ENCODE measurements around the gene NR3C1. TPM values are rescaled to one million over a fixed set of nuclear protein-coding genes. Genes with fewer than 3 reads are reported as not detected.

NR3C1 gene
- total and polyA plus RNA-seq, 2 donors: 47.7 to 62.3 TPM

DNA sequence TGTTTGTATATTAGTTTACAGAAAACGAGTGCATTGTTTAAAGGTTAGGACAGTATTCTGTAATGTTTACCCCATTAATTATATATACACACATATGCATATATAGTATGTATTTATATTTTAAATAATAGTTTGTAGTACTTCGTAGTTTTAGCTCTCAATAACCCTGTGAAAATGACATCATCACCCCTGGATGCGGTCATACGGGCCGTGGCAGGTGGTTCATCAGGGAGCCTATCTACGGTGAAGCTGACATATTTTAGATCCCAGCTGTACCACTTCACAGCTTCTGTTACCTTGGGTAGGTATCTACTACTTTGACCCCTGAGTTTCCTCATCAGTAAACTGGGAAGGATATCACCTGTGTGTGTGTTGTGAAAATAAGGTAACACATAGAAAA is 87.1 kb downstream of the NR3C1 start:
- Histone ChIP-seq H3K4me1 (ENCODE audit: control insufficient read depth in 2 of 2, insufficient read depth in 2 of 2, low read length in 2 of 2) (no peaks in the 10 kb centered on the region), H3K4me3 (ENCODE audit: low read length in 2 of 2) (no peak overlapping the region), H3K27me3 (ENCODE audit: control insufficient read depth in 2 of 2, insufficient read depth in 1 of 2, low read length in 1 of 2) (no peaks in the 10 kb centered on the region), H3K36me3 (ENCODE audit: control insufficient read depth in 2 of 2, insufficient read depth in 2 of 2, low read length in 1 of 2) (peaks cover 15 to 25% of the 10 kb centered on the region in 2 donors), H3K27ac (ENCODE audit: low read depth in 1 of 2, low read length in 1 of 2) (no peak overlapping the region), H3K9me3 (ENCODE audit: control insufficient read depth in 2 of 2, insufficient read depth in 1 of 2, low read length in 1 of 2) (no peaks in the 10 kb centered on the region)
- 97% methylated on average over 6 of the region's 6 CpGs for WGBS
- no peak for DNase-seq (ENCODE audit: low read depth in 6 of 9, low spot score in 9 of 9)

GRCh38 chr5:143315929-143316328 is 87.6 kb downstream of the NR3C1 start:
- no peaks in the 10 kb centered on the region for H3K27me3 ChIP-seq (ENCODE audit: control insufficient read depth in 2 of 2, insufficient read depth in 1 of 2, low read length in 1 of 2)
- 97% methylated on average over 6 of the region's 6 CpGs for WGBS
- no peaks in the 10 kb centered on the region for H3K4me1 ChIP-seq (ENCODE audit: control insufficient read depth in 2 of 2, insufficient read depth in 2 of 2, low read length in 2 of 2)
- DNase-seq (ENCODE audit: low read depth in 6 of 9, low spot score in 9 of 9): no peak
- no peak overlapping the region for H3K4me3 ChIP-seq (ENCODE audit: low read length in 2 of 2)
- H3K27ac ChIP-seq (ENCODE audit: low read depth in 1 of 2, low read length in 1 of 2): no peak overlapping the region
- H3K9me3 ChIP-seq (ENCODE audit: control insufficient read depth in 2 of 2, insufficient read depth in 1 of 2, low read length in 1 of 2): no peaks in the 10 kb centered on the region
- H3K36me3 ChIP-seq (ENCODE audit: control insufficient read depth in 2 of 2, insufficient read depth in 2 of 2, low read length in 1 of 2): peaks cover 15 to 27% of the 10 kb centered on the region in 2 donors

GRCh38 chr5:143315214-143315613 is 88.3 kb downstream of the NR3C1 start:
- no peak overlapping the region for H3K27ac ChIP-seq (ENCODE audit: low read depth in 1 of 2, low read length in 1 of 2)
- H3K36me3 ChIP-seq (ENCODE audit: control insufficient read depth in 2 of 2, insufficient read depth in 2 of 2, low read length in 1 of 2): peaks cover 21 to 33% of the 10 kb centered on the region in 2 donors
- DNase-seq (ENCODE audit: low read depth in 6 of 9, low spot score in 9 of 9): no peak
- no peaks in the 10 kb centered on the region for H3K9me3 ChIP-seq (ENCODE audit: control insufficient read depth in 2 of 2, insufficient read depth in 1 of 2, low read length in 1 of 2)
- H3K27me3 ChIP-seq (ENCODE audit: control insufficient read depth in 2 of 2, insufficient read depth in 1 of 2, low read length in 1 of 2): no peaks in the 10 kb centered on the region
- no peak overlapping the region for H3K4me3 ChIP-seq (ENCODE audit: low read length in 2 of 2)
- WGBS: 97% methylated on average over 3 of the region's 3 CpGs
- H3K4me1 ChIP-seq (ENCODE audit: control insufficient read depth in 2 of 2, insufficient read depth in 2 of 2, low read length in 2 of 2): no peaks in the 10 kb centered on the region

GRCh38 chr5:143314659-143315058 is 88.8 kb downstream of the NR3C1 start:
- no peak overlapping the region for H3K27ac ChIP-seq (ENCODE audit: low read depth in 1 of 2, low read length in 1 of 2)
- no peak overlapping the region for H3K4me3 ChIP-seq (ENCODE audit: low read length in 2 of 2)
- peaks cover 22 to 37% of the 10 kb centered on the region in 2 donors for H3K36me3 ChIP-seq (ENCODE audit: control insufficient read depth in 2 of 2, insufficient read depth in 2 of 2, low read length in 1 of 2)
- no peaks in the 10 kb centered on the region for H3K27me3 ChIP-seq (ENCODE audit: control insufficient read depth in 2 of 2, insufficient read depth in 1 of 2, low read length in 1 of 2)
- DNase-seq (ENCODE audit: low read depth in 6 of 9, low spot score in 9 of 9): no peak
- H3K9me3 ChIP-seq (ENCODE audit: control insufficient read depth in 2 of 2, insufficient read depth in 1 of 2, low read length in 1 of 2): no peaks in the 10 kb centered on the region
- no peaks in the 10 kb centered on the region for H3K4me1 ChIP-seq (ENCODE audit: control insufficient read depth in 2 of 2, insufficient read depth in 2 of 2, low read length in 2 of 2)

GRCh38 chr5:143314099-143314498 is 89.4 kb downstream of the NR3C1 start:
- Histone ChIP-seq H3K27ac (ENCODE audit: low read depth in 1 of 2, low read length in 1 of 2) (no peak overlapping the region), H3K36me3 (ENCODE audit: control insufficient read depth in 2 of 2, insufficient read depth in 2 of 2, low read length in 1 of 2) (peaks cover 25 to 37% of the 10 kb centered on the region in 2 donors), H3K9me3 (ENCODE audit: control insufficient read depth in 2 of 2, insufficient read depth in 1 of 2, low read length in 1 of 2) (no peaks in the 10 kb centered on the region), H3K4me1 (ENCODE audit: control insufficient read depth in 2 of 2, insufficient read depth in 2 of 2, low read length in 2 of 2) (no peaks in the 10 kb centered on the region), H3K27me3 (ENCODE audit: control insufficient read depth in 2 of 2, insufficient read depth in 1 of 2, low read length in 1 of 2) (no peaks in the 10 kb centered on the region), H3K4me3 (ENCODE audit: low read length in 2 of 2) (no peak overlapping the region)
- DNase-seq (ENCODE audit: low read depth in 6 of 9, low spot score in 9 of 9): no peak
- WGBS: 91% methylated on average over 1 of the region's 1 CpG

DNA sequence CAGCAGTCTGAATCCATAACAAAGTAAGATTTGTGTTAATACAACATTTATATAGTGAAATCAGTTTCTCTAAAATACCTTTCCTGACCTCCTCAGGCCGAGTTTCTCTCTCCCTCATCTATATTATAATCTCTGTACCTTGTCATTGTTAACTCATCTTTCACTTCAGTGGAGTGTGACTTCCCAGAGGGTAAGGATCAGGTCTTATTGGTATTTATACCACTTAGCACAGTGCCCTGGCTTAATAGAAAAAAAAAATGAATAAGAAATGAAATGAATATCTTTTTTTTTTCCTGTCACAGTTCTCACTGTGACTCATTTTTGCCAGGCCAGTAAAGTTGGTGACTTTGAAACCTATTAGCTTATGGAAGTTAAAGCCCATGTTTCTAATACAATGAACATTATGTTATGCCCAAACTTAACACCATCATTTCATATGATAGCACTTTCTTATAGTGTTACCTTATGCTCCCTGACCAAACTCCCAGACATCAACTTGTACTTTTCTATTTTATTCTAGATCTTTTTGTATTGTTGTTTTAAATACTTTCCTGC is 90.1 kb downstream of the NR3C1 start:
- WGBS: 97% methylated on average over 1 of the region's 1 CpG
- Histone ChIP-seq H3K27ac (ENCODE audit: low read depth in 1 of 2, low read length in 1 of 2) (no peak overlapping the region), H3K36me3 (ENCODE audit: control insufficient read depth in 2 of 2, insufficient read depth in 2 of 2, low read length in 1 of 2) (peaks cover 28 to 41% of the 10 kb centered on the region in 2 donors), H3K9me3 (ENCODE audit: control insufficient read depth in 2 of 2, insufficient read depth in 1 of 2, low read length in 1 of 2) (no peaks in the 10 kb centered on the region), H3K4me3 (ENCODE audit: low read length in 2 of 2) (no peak overlapping the region), H3K27me3 (ENCODE audit: control insufficient read depth in 2 of 2, insufficient read depth in 1 of 2, low read length in 1 of 2) (no peaks in the 10 kb centered on the region), H3K4me1 (ENCODE audit: control insufficient read depth in 2 of 2, insufficient read depth in 2 of 2, low read length in 2 of 2) (no peaks in the 10 kb centered on the region)
- DNase-seq (ENCODE audit: low read depth in 6 of 9, low spot score in 9 of 9): no peak

DNA sequence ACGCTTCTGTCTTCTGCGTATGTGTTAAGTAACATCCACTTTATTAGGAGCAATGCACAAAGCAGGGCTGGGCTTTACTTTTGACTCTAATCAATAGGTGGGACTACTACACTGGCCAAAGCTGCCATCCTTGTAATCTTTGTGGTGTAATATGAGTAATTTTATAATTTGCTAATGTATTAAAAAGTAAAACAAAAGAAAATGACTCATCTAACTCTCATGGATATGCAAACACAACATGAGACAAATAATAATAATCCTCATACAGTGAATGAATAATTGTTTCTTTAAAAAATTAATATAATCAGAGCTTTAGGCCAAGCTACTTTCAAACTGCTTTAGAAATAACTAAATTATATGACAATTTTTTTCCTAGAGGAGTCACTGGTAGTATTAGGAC is 90.7 kb downstream of the NR3C1 start:
- Histone ChIP-seq H3K4me3 (ENCODE audit: low read length in 2 of 2) (no peak overlapping the region), H3K27ac (ENCODE audit: low read depth in 1 of 2, low read length in 1 of 2) (no peak overlapping the region), H3K27me3 (ENCODE audit: control insufficient read depth in 2 of 2, insufficient read depth in 1 of 2, low read length in 1 of 2) (no peaks in the 10 kb centered on the region), H3K4me1 (ENCODE audit: control insufficient read depth in 2 of 2, insufficient read depth in 2 of 2, low read length in 2 of 2) (no peaks in the 10 kb centered on the region), H3K9me3 (ENCODE audit: control insufficient read depth in 2 of 2, insufficient read depth in 1 of 2, low read length in 1 of 2) (no peaks in the 10 kb centered on the region), H3K36me3 (ENCODE audit: control insufficient read depth in 2 of 2, insufficient read depth in 2 of 2, low read length in 1 of 2) (peaks cover 31 to 46% of the 10 kb centered on the region in 2 donors)
- DNase-seq (ENCODE audit: low read depth in 6 of 9, low spot score in 9 of 9): no peak
- WGBS: 98% methylated on average over 2 of the region's 2 CpGs

- H3K36me3 ChIP-seq (ENCODE audit: control insufficient read depth in 2 of 2, insufficient read depth in 2 of 2, low read length in 1 of 2): peaks cover 31 to 48% of the 10 kb centered on the region in 2 donors
- no peak overlapping the region for H3K4me3 ChIP-seq (ENCODE audit: low read length in 2 of 2)
- WGBS: 100% methylated on average over 1 of the region's 1 CpG
- no peaks in the 10 kb centered on the region for H3K27me3 ChIP-seq (ENCODE audit: control insufficient read depth in 2 of 2, insufficient read depth in 1 of 2, low read length in 1 of 2)
- no peaks in the 10 kb centered on the region for H3K9me3 ChIP-seq (ENCODE audit: control insufficient read depth in 2 of 2, insufficient read depth in 1 of 2, low read length in 1 of 2)
- H3K27ac ChIP-seq (ENCODE audit: low read depth in 1 of 2, low read length in 1 of 2): no peak overlapping the region
- no peak for DNase-seq (ENCODE audit: low read depth in 6 of 9, low spot score in 9 of 9)
- no peaks in the 10 kb centered on the region for H3K4me1 ChIP-seq (ENCODE audit: control insufficient read depth in 2 of 2, insufficient read depth in 2 of 2, low read length in 2 of 2)
Measured at GRCh38 chr5:143311955-143312354, 91.5 kb downstream of the NR3C1 start.

- H3K4me1 ChIP-seq (ENCODE audit: control insufficient read depth in 2 of 2, insufficient read depth in 2 of 2, low read length in 2 of 2): no peaks in the 10 kb centered on the region
- WGBS: 98% methylated on average over 5 of the region's 5 CpGs
Measured at GRCh38 chr5:143311428-143311827, 92.1 kb downstream of the NR3C1 start.

More at GRCh38 chr5:143311428-143311827, 92.1 kb downstream of the NR3C1 start:
- Histone ChIP-seq H3K9me3 (ENCODE audit: control insufficient read depth in 2 of 2, insufficient read depth in 1 of 2, low read length in 1 of 2) (no peaks in the 10 kb centered on the region), H3K27me3 (ENCODE audit: control insufficient read depth in 2 of 2, insufficient read depth in 1 of 2, low read length in 1 of 2) (no peaks in the 10 kb centered on the region), H3K4me3 (ENCODE audit: low read length in 2 of 2) (no peak overlapping the region), H3K36me3 (ENCODE audit: control insufficient read depth in 2 of 2, insufficient read depth in 2 of 2, low read length in 1 of 2) (peaks cover 31 to 48% of the 10 kb centered on the region in 2 donors), H3K27ac (ENCODE audit: low read depth in 1 of 2, low read length in 1 of 2) (no peak overlapping the region)
- no peak for DNase-seq (ENCODE audit: low read depth in 6 of 9, low spot score in 9 of 9)
